Measurements from ENCODE around the gene ZNF827. TPM values are rescaled to one million over a fixed set of nuclear protein-coding genes. Genes with fewer than 3 reads are reported as not detected.

Gene ZNF827
- total and polyA plus RNA-seq, 9 of the 15 experiments (the other 6 are each of a cell fraction or from before 2014, with no cell fraction given), result 0.07 to 0.40 TPM; not detected in 7

GRCh38 chr4:145732895-145733880, 205.4 kb downstream of the ZNF827 start (continued):
- TF ChIP-seq ZBTB34 (CRISPR knock-in tag; IDR thresholded peaks at IDR 0.05) (no peak), TEAD2 (tag; IDR thresholded peaks at IDR 0.05) (no peak), NFRKB (IDR thresholded peaks at IDR 0.05; ENCODE audit: low read depth) (no peak), TRIM24 (IDR thresholded peaks at IDR 0.05) (peak in 1 of 2 experiments; percentile 9; a peak in 1 of 4 replicates), EP400 (IDR thresholded peaks at IDR 0.05) (peak; percentile 42; the same call in 1 of the 2 replicates), NFATC3 (IDR thresholded peaks at IDR 0.05) (no peak), GATAD2A (IDR thresholded peaks at IDR 0.05) (no peak), SREBF2 (CRISPR knock-in tag; IDR thresholded peaks at IDR 0.05) (no peak), HDAC6 (IDR thresholded peaks at IDR 0.05; ENCODE audit: low read depth, low read length) (no peak), U2AF1 (optimal IDR thresholded peaks at IDR 0.05; ENCODE audit: low read depth, low read length) (no peak), ZNF263 (CRISPR knock-in tag; IDR thresholded peaks at IDR 0.05; ENCODE audit: borderline replicate concordance) (peak; percentile 73), NEUROD1 (IDR thresholded peaks at IDR 0.05; ENCODE audit: borderline replicate concordance, low read depth, low read length, partially characterized antibody) (peak; percentile 39), CREB1 (IDR thresholded peaks at IDR 0.05) (no peak), CREB1 (CRISPR knock-in tag; IDR thresholded peaks at IDR 0.05) (0 out of 2 replicates have a peak, but pooled peaks have one; percentile 21), SPI1 (IDR thresholded peaks at IDR 0.05; ENCODE audit: borderline replicate concordance, low read depth, low read length) (no peak), KLF1 (tag; IDR thresholded peaks at IDR 0.05) (no peak), MIER1 (IDR thresholded peaks at IDR 0.05; ENCODE audit: low read depth) (no peak), NFIC (IDR thresholded peaks at IDR 0.05) (peak; percentile 58; the same call in 1 of the 2 replicates), SMAD2 (IDR thresholded peaks at IDR 0.05; ENCODE audit: low read depth, low read length) (no peak)
- TF ChIP-seq, protein P1, sequence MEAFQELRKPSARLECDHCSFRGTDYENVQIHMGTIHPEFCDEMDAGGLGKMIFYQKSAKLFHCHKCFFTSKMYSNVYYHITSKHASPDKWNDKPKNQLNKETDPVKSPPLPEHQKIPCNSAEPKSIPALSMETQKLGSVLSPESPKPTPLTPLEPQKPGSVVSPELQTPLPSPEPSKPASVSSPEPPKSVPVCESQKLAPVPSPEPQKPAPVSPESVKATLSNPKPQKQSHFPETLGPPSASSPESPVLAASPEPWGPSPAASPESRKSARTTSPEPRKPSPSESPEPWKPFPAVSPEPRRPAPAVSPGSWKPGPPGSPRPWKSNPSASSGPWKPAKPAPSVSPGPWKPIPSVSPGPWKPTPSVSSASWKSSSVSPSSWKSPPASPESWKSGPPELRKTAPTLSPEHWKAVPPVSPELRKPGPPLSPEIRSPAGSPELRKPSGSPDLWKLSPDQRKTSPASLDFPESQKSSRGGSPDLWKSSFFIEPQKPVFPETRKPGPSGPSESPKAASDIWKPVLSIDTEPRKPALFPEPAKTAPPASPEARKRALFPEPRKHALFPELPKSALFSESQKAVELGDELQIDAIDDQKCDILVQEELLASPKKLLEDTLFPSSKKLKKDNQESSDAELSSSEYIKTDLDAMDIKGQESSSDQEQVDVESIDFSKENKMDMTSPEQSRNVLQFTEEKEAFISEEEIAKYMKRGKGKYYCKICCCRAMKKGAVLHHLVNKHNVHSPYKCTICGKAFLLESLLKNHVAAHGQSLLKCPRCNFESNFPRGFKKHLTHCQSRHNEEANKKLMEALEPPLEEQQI (IDR thresholded peaks at IDR 0.05), result no peak

Measured in K562 (cell line).